ENCODE results near the gene EP400. TPM values are rescaled to one million over a fixed set of nuclear protein-coding genes. Genes with fewer than 3 reads are reported as not detected.

Gene EP400
- total RNA-seq, 4 donors from 2014 or later = 20.5 to 33.7 (median 23.4) TPM

GRCh38 chr12:131984334-131984733 is 34.6 kb downstream of the EP400 start:
- TF ChIP-seq, protein P1, sequence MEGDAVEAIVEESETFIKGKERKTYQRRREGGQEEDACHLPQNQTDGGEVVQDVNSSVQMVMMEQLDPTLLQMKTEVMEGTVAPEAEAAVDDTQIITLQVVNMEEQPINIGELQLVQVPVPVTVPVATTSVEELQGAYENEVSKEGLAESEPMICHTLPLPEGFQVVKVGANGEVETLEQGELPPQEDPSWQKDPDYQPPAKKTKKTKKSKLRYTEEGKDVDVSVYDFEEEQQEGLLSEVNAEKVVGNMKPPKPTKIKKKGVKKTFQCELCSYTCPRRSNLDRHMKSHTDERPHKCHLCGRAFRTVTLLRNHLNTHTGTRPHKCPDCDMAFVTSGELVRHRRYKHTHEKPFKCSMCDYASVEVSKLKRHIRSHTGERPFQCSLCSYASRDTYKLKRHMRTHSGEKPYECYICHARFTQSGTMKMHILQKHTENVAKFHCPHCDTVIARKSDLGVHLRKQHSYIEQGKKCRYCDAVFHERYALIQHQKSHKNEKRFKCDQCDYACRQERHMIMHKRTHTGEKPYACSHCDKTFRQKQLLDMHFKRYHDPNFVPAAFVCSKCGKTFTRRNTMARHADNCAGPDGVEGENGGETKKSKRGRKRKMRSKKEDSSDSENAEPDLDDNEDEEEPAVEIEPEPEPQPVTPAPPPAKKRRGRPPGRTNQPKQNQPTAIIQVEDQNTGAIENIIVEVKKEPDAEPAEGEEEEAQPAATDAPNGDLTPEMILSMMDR (IDR thresholded peaks at IDR 0.05; ENCODE audit: low read depth) = no peak

DNA sequence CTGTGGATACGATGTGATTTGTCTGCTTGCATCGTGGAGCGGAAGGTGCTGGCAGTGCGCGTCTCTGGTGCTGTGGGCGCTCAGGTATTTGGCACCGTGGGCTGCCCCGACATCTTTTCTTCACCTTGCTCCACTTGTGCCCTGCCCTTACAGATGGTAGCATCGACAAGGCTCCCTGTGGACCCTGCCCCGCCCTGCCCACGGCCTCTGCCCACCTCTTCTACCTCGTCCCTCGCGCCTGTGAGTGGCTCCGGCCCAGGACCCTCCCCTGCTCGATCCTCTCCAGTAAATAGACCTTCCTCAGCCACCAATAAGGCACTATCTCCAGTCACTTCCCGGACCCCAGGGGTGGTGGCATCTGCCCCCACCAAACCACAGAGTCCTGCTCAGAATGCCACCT is 36.6 kb downstream of the EP400 start:
- TF ChIP-seq, protein P1 (IDR thresholded peaks at IDR 0.05; ENCODE audit: low read depth) = no peak

DNA sequence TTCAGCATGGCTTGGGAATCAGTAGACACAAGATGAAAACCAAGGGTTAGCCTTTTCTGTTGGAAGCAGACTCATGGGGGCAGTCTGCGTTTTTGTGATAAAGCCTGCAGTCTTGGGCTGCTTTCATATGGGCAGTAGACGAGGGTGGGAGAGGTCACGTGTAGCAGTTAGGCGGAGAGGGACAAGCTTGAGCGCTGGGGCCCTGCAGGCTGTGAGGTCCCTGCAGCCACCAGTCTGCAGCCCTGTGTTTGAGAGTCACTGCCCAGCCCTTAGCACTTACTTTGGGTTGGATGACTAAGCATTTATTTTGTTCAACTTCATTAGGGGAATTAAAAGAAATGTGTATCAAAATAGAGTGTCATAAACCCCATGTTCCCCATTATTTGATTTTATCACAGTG is 37.2 kb downstream of the EP400 start:
- TF ChIP-seq, protein P1 (IDR thresholded peaks at IDR 0.05; ENCODE audit: low read depth) = no peak

GRCh38 chr12:131987552-131987951 is 37.8 kb downstream of the EP400 start:
- TF ChIP-seq, protein P1 (IDR thresholded peaks at IDR 0.05; ENCODE audit: low read depth) = no peak

GRCh38 chr12:131988054-131988796 is 38.5 kb downstream of the EP400 start:
- TF ChIP-seq, protein P1 (IDR thresholded peaks at IDR 0.05; ENCODE audit: low read depth) = no peak

DNA sequence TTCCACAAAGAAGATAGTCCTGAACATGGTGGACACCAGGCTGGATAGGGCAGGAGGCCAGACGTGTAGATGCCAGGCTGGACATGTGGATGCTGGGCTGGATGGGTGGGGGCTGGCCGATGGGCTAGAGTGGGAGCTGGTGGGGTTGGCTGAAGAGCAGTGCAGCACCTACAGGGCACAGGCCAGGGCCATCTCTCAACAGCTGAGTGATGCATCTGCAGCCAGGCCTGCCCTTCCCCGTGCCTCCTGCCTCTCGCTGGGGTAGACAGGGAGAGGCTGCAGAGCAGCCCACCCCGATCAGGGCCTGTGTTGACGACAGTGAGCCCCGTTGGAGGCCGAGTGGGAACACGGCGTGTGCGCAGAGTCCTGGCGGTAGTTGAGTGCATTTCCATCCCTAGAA is 39.3 kb downstream of the EP400 start:
- TF ChIP-seq, protein P1 (IDR thresholded peaks at IDR 0.05; ENCODE audit: low read depth) = no peak

DNA sequence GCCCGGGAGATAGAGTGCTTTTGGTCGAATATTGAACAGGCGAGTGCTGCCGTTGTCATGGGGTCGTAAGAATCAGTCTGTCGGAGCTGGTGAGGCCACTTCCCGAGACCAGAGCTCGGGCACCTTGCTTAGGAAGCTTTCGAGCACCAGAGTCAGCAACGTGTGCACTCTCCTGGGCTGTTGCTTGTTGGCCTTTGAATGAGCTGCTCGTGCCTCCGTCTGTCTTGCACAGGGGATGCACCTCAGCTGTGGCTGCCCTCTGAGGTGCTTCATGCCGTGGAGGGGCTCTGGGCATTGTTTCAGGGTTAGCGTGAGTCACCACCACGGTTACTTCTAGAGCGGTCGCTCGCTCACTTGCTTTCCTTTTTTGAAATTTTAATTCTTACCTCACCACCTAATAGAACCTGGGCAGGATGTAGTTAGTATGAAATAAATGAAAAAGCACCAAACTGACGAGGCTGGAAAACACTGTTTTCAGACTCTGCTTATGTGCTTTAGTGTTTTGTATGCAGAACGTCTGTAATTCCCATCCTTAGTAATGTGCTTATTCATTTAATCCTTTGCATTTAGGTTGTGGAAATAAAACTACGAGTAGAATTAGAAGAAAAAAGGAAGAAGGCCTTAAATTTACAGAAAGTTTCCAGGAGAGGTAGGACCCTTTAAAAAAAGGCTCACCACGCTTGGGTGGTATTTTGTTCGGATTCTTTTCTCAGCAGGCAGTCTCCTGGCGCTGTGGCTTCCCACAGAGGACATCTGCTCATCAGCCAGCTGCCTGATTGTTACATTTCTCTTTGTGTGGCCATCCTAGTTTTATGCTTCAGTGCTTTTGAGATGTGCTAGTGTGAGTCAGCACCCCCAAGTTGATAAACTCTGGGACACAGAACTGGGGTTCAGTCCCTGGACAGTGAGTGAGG is 40.6 kb downstream of the EP400 start:
- TF ChIP-seq, protein P1 (IDR thresholded peaks at IDR 0.05; ENCODE audit: low read depth) = no peak
